Stimulated activated memory B cell treated with anti-CD40 and anti-IgM and Interleukin-4, amounts not matched to agents 10 μg/mL and 1 μg/mL and 100 μg/mL, for 72 hours (primary cell): ENCODE measurements around the gene ZNF839.
"Not testable (repeated sequence)": the region's sequence is repeated elsewhere in the genome, so short reads cannot be mapped to it uniquely, and the experiment has no call there.

ENCODE experiments used
- ATAC-seq: fragments of 150-1000 bp; cut with Tn5 transposase; 2 replicates; pipeline ENCODE4 v1.10.0; 2021
- H3K27ac Mint-ChIP-seq: one replicate; pipeline ENCODE4 v1.8.0; 2022; ENCODE audit warnings: mild to moderate bottlenecking, mixed read lengths
- H3K27me3 Mint-ChIP-seq: one replicate; pipeline ENCODE4 v1.8.0; 2022; ENCODE audit warnings: mixed read lengths
- H3K36me3 Mint-ChIP-seq: one replicate; pipeline ENCODE4 v1.8.0; 2022; ENCODE audit warnings: mixed read lengths
- H3K4me1 Mint-ChIP-seq: one replicate; pipeline ENCODE4 v1.8.0; 2022; ENCODE audit warnings: mixed read lengths
- H3K4me3 Mint-ChIP-seq: one replicate; pipeline ENCODE4 v1.8.0; 2022; ENCODE audit warnings: mild to moderate bottlenecking, moderate library complexity, mixed read lengths
- H3K9me3 Mint-ChIP-seq: one replicate; pipeline ENCODE4 v1.8.0; 2022; ENCODE audit warnings: mixed read lengths

ZNF839 gene

DNA sequence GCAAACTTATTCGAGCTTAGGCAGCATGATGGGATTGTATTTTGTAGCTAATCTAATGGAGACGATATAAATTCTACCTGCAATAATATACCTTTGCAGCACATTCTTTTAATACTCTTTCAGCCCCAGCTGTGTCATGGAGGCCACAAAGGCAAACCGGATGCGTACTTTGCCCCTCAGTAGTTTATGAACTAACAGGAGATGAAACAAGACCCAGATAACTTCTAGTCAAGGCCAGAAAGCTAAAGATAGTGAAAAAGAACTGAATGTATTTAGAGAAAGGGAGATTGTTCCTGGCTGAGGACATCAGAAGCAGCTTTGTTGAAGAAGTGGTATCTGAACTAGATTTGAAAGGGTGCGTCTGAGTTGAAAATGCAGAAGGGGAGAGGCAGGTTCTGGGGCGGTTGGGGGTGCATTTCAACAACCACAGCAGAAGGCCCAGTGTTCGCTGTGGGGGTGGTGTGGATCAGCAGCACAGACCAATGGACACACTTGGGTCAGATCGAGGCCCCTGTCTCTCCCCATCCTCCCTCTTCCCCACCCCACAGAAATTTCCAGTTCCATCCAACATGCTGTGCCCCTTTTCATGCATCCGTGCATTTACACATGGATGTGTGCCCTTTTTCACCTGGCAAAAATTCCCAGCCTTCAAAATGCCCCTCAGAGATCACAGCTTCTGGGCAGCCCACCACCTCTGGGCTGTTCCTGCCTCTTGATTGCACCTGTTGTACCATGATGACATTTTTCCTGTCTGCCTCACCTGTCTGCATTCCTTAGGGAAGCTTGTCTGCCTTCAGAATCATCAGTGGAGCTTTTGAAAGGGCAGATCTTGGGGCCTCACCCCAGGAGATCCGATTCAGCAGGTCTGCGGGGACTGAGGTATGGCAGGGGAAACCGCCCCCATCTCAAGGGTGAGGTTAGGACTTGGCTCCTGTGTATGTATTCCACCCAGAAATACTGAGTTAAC lies 2.2 kb downstream of the ZNF839 start:
- no peak for ATAC-seq
- peak overlapping the region; percentile 93 for H3K27ac Mint-ChIP-seq
- H3K36me3 Mint-ChIP-seq = peaks cover 9% of the 10 kb centered on the region
- no peaks in the 10 kb centered on the region for H3K9me3 Mint-ChIP-seq
- H3K4me3 Mint-ChIP-seq = no peak overlapping the region
- H3K4me1 Mint-ChIP-seq = peaks cover 50% of the 10 kb centered on the region
- H3K27me3 Mint-ChIP-seq = no peaks in the 10 kb centered on the region

DNA sequence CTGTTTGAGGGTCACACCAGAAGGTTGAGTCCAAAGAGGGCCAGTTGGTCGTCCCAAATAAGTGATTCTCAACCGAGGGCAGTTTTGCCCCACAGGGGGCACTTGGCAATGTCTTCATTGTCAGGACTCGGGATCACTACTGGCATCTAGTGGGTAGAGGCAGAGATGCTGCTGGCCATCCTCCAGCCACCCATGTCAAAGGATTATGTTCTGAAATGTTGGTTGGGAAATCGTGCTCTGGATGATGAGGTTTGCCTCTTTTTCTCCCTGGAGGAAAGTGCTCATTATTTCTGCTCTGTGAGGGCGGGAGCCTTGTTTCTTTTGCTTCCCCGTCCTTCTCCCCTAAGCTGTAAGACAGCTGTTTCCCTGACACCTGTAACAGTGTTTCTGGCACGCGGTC lies 3.6 kb downstream of the ZNF839 start:
- no peak overlapping the region for H3K27ac Mint-ChIP-seq
- no peaks in the 10 kb centered on the region for H3K9me3 Mint-ChIP-seq
- no peak overlapping the region for H3K4me3 Mint-ChIP-seq
- H3K36me3 Mint-ChIP-seq = peaks cover 10% of the 10 kb centered on the region
- H3K27me3 Mint-ChIP-seq = no peaks in the 10 kb centered on the region
- no peak for ATAC-seq
- H3K4me1 Mint-ChIP-seq = peaks cover 36% of the 10 kb centered on the region

DNA sequence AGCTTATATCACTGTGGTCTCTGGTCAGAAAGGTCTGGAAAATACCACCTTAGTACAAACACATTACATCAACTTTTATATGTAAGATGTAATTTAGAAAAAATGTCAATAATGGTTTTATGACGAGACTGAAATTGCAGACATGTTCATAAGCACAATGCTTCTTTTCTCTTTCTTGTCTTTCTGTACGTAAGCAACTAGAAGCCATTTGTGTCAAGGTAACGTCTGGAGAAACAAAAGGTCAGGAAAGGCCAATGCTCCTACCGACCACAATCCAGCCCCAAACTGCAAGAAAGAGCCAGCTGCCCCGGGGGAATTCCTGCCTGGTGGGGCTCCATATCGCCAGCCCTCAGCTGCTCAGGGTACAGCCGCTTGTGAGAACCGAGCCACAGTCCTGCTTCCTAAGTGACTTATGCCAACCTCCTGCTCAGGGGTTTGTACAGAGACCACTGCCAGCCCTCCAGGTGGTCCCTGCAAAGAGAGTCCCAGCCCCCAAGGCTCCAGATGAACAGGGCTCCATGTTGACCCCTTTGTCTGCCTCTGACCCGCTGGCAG lies 6.3 kb downstream of the ZNF839 start:
- H3K4me1 Mint-ChIP-seq = peaks cover 13% of the 10 kb centered on the region

DNA sequence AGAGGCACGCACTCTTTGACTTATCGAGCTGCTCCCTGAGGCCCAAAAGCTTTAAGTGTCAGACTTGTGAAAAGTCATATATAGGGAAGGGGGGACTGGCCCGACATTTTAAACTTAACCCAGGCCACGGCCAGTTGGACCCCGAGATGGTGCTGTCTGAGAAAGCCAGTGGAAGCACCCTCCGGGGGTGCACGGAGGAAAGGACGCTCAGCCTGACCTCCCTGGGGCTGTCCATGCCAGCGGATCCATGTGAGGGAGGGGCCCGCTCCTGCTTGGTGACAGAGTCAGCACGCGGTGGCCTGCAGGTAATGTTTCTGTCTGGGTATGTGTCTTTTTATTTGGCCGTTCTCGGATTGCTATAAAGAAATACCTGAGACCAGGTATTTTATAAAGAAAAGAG lies 7.0 kb downstream of the ZNF839 start:
- H3K27ac Mint-ChIP-seq = no peak overlapping the region
- no peak overlapping the region for H3K4me3 Mint-ChIP-seq
- H3K36me3 Mint-ChIP-seq = peaks cover 18% of the 10 kb centered on the region
- no peak for ATAC-seq
- H3K27me3 Mint-ChIP-seq = no peaks in the 10 kb centered on the region
- H3K9me3 Mint-ChIP-seq = no peaks in the 10 kb centered on the region
- peaks cover 13% of the 10 kb centered on the region for H3K4me1 Mint-ChIP-seq

More for the DNA sequence above, 6.3 kb downstream of the ZNF839 start:
- no peak overlapping the region for H3K4me3 Mint-ChIP-seq
- no peak for ATAC-seq
- H3K27me3 Mint-ChIP-seq = no peaks in the 10 kb centered on the region
- H3K9me3 Mint-ChIP-seq = no peaks in the 10 kb centered on the region
- H3K27ac Mint-ChIP-seq = no peak overlapping the region
- H3K36me3 Mint-ChIP-seq = peaks cover 16% of the 10 kb centered on the region

DNA sequence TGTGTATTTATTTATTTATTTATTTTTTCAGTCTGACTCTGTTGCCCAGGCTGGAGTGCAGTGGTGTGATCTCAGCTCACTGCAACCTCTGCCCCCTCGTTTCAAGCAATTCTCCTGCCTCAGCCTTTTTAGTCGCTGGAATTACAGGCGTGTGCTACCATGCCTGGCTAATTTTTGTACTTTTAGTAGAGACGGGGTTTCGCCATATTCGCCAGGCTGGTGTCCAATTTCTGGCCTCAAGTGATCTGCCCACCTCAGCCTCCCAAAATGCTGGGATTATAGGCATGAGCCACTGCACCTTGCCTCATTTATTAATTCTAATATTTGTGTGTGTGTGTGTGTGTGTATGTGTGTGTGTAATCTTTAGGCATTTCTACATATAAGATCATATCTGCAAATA lies 9.8 kb downstream of the ZNF839 start:
- not testable (repeated sequence) for H3K4me1 Mint-ChIP-seq, H3K27me3 Mint-ChIP-seq, H3K9me3 Mint-ChIP-seq, ATAC-seq, H3K27ac Mint-ChIP-seq, H3K4me3 Mint-ChIP-seq
- peaks cover 39% of the 10 kb centered on the region for H3K36me3 Mint-ChIP-seq

DNA sequence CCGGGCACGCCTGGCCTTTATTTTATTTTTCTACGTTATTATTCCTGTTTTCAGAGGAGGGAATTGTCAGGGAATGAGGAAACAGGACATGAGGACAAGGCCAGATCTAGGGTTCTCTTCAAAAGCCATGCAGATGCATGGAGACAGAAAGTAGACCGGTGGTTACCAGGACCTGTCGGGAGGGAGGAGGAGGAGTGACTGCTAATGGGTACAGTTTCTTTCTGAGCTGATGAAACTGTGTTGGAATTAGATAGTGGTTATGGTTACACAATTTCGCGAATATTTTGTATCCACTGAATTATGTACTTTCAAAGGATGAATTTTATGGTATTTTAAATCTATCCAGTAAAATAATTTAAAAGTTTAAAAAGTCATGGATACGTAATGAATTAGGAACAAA lies 11.3 kb downstream of the ZNF839 start:
- Mint-ChIP-seq H3K4me1 (peaks cover 6% of the 10 kb centered on the region), H3K9me3 (no peaks in the 10 kb centered on the region), H3K4me3 (no peak overlapping the region), H3K27me3 (no peaks in the 10 kb centered on the region), H3K27ac (no peak overlapping the region), H3K36me3 (peaks cover 46% of the 10 kb centered on the region)
- ATAC-seq = no peak

DNA sequence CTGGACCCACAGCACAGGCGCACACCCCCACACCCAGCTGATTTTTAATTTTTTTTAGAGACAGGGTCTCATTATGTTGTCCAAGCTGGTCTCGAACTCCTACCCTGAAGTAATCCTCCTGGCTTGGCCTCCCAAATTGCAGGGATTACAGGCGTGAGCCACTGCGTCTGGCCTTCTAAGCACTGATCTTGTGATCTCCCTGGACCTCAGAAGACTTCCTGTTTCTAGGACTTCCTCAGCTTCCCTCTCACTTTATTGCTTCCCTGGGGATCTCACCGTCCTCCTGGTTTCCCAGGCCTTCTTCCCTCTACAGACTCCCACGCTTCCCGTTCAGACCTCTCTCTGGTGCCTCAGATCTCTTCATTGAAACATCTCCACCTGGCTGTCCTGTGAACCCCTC lies 13.8 kb downstream of the ZNF839 start:
- Mint-ChIP-seq H3K36me3 (peaks cover 45% of the 10 kb centered on the region), H3K9me3 (no peaks in the 10 kb centered on the region), H3K27ac (no peak overlapping the region), H3K27me3 (no peaks in the 10 kb centered on the region), H3K4me1 (peaks cover 6% of the 10 kb centered on the region), H3K4me3 (no peak overlapping the region)
- ATAC-seq = no peak

DNA sequence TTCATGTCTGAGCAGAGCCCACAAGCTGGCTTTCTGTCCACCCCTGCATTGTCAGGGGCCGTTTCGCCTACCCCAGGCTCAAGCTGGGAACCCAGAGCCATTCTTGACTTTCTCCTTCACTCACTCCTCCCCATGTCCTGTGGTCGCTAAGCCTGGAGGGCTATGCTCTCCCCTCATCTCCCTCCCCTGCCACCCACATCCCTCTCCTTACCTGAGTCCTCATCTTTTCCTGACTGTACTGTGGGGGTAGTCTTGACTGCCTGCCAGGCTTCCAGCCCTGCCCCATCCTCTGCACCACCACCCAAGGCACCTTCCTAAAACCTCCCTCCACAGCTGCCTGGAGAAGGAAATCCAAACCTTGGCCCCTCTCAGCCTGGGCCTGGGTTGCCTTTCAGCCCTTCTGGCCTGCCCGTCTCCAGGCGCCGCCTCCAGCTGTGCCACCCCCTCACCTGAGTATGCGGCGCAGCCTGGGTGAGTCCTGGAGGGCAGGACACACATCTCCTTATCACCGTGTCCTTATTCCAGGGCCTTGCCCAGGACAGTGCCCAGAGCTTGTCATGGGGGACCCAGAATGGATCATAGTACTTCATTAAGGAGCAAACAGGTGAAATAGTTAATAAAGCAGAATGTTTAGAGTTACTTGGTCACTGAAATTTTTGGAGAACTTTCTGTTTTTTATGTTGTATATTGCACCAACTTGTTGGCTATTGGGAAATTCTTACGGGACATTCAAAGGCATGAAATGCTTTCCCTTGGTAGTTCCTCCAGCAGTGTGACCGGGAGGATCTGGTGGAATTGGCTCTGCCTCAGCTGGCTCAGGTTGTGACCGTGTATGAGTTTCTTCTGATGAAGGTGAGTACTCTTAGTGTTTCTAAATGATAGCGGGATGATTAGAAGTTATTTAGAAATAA lies 14.5 kb downstream of the ZNF839 start:
- Mint-ChIP-seq H3K27ac (no peak overlapping the region), H3K36me3 (peaks cover 46% of the 10 kb centered on the region), H3K27me3 (no peaks in the 10 kb centered on the region), H3K4me3 (no peak overlapping the region), H3K4me1 (peaks cover 6% of the 10 kb centered on the region), H3K9me3 (no peaks in the 10 kb centered on the region)
- ATAC-seq = no peak

DNA sequence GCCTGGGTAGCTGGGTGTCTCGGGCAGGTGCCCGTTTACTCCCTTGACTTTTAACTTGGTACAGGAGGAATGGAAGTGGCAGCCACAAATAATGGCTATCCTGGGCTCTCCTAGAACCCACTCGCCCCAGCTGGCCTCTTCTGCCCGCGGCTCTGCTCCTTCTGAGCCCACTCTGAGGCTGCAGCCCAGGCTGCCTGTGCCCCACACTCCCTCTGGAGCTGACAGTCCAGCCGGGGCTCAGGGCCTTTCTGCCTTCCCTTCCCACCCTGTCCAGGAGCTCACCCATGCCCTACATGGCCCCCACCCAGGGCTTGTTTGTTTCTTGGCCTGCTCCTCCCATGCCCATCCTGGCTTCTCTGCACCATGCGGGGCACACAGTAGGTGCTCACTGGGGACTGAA lies 15.6 kb downstream of the ZNF839 start:
- H3K4me1 Mint-ChIP-seq = peaks cover 6% of the 10 kb centered on the region
- H3K4me3 Mint-ChIP-seq = no peak overlapping the region
- no peaks in the 10 kb centered on the region for H3K27me3 Mint-ChIP-seq
- peaks cover 46% of the 10 kb centered on the region for H3K36me3 Mint-ChIP-seq
- no peak for ATAC-seq
- H3K9me3 Mint-ChIP-seq = no peaks in the 10 kb centered on the region
- H3K27ac Mint-ChIP-seq = no peak overlapping the region

DNA sequence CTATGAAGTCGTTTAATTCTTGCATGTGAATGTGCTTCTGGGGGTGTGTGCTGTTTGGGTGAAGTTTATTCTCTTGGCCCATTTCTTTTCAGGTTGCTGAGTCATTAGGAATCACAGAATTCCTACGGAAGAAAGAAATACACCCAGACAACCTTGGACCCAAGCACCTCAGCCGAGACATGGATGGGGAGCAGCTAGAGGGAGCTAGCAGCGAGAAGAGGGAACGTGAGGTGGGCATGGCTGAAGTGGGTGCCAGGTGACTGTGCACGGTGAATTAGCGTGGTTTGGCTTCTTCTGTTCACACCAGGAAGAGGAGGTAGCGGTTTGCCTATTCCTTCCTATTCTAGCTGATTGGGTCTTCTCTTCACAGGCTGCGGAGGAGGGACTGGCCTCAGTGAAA lies 19.2 kb downstream of the ZNF839 start:
- Mint-ChIP-seq H3K4me3 (no peak overlapping the region), H3K27me3 (no peaks in the 10 kb centered on the region), H3K27ac (no peak overlapping the region), H3K9me3 (no peaks in the 10 kb centered on the region), H3K36me3 (peaks cover 53% of the 10 kb centered on the region), H3K4me1 (peaks cover 6% of the 10 kb centered on the region)
- no peak for ATAC-seq

DNA sequence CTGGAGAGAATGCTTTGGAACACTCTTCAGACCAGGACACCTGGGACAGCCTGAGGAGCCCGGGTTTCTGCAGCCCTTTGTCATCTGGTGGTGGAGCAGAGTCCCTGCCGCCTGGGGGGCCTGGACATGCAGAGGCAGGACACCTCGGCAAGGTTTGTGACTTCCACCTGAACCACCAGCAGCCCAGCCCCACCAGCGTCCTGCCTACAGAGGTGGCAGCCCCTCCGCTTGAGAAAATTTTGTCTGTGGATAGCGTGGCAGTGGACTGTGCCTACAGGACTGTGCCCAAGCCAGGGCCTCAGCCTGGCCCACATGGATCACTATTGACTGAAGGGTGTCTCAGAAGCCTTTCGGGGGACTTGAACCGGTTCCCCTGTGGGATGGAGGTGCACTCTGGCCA lies 22.0 kb downstream of the ZNF839 start:
- H3K36me3 Mint-ChIP-seq = peaks cover 54% of the 10 kb centered on the region
- no peak for ATAC-seq
- H3K27ac Mint-ChIP-seq = no peak overlapping the region
- no peak overlapping the region for H3K4me3 Mint-ChIP-seq
- H3K9me3 Mint-ChIP-seq = no peaks in the 10 kb centered on the region
- peaks cover 5% of the 10 kb centered on the region for H3K4me1 Mint-ChIP-seq
- no peaks in the 10 kb centered on the region for H3K27me3 Mint-ChIP-seq

DNA sequence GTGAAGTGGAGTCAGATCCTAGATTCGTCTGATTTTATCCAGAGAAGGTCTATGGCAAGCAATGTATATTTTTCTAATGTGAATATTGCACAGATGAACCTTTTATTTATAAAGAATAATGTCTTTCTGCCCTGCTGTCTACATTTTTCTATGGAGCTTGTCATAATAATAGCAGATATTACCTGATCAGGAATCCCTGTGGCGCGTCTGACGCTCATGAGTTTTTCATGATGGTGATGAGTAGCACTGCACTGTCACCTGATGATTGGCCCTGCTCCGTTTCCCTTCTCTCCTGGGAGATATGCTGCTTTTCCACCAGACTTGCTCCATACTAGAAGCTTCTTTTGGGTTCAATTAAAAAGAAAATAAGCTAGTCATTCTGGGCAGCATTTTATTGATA lies 22.7 kb downstream of the ZNF839 start:
- Mint-ChIP-seq H3K27ac (no peak overlapping the region), H3K9me3 (no peaks in the 10 kb centered on the region), H3K27me3 (no peaks in the 10 kb centered on the region), H3K4me1 (peaks cover 5% of the 10 kb centered on the region), H3K4me3 (no peak overlapping the region), H3K36me3 (peaks cover 54% of the 10 kb centered on the region)
- ATAC-seq = no peak

DNA sequence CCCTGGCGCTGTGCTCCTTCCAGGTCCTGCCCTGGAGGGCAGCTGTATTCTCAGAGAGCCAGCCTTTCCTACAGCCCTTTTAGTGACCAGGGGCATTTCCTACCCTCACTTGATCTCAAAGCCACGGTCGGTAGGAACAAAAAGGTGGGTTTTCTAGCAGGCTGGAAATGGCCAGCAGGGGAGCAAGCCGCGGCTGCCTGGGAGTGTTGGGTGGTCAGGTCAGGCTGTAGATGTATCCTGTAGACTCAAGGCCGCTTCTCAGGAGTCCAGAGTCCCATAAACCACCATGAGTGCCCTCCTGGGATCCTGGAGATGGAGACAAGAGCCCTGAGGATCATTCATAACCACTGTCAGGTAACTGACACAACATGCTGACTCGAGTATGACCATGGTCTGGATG lies 24.5 kb downstream of the ZNF839 start:
- H3K4me3 Mint-ChIP-seq = no peak overlapping the region
- H3K9me3 Mint-ChIP-seq = no peaks in the 10 kb centered on the region
- H3K36me3 Mint-ChIP-seq = peaks cover 53% of the 10 kb centered on the region
- H3K27ac Mint-ChIP-seq = no peak overlapping the region
- no peak for ATAC-seq
- peaks cover 5% of the 10 kb centered on the region for H3K4me1 Mint-ChIP-seq
- no peaks in the 10 kb centered on the region for H3K27me3 Mint-ChIP-seq

DNA sequence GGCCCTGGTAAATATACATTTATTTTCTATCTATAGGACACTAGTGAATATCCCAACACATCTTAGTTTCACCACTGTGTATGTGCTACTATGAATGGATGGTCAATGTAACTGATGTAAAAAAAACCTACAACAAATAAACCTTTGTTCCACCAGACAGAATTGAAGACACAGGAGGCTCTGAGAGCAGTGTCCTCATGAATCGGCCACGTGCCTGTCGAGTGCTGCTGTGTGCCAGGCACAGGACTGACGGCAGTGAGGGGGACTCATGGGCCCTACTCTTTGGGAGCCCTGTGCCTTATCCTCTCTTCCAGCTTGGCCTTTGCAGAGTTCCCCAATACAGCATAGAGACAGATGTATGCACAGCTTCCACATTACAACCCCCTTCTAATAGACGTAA lies 24.9 kb downstream of the ZNF839 start:
- Mint-ChIP-seq H3K27me3 (no peaks in the 10 kb centered on the region), H3K9me3 (no peaks in the 10 kb centered on the region), H3K4me3 (no peak overlapping the region), H3K36me3 (peaks cover 56% of the 10 kb centered on the region), H3K4me1 (peaks cover 5% of the 10 kb centered on the region), H3K27ac (peak overlapping the region; percentile 64)
- ATAC-seq = no peak

DNA sequence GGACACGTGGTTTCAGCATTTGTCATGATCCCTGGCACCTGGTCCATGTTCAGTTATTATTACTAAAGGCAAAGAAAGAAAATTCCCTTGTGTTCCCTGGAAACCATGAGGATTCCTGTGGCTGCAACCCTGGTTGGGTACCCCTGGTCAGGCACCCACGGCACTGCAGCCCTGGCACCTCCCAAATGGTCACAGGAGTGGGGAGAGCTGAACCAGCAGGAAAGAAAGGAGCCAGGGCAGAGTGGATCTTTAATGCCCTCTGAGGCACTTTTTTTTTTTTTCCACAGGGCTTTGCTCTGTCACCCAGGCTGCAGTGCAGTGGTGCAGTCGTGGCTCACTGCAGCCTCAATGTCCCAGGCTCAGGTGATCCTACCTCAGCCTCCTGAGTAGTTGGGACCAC lies 25.7 kb downstream of the ZNF839 start:
- Mint-ChIP-seq H3K4me3 (no peak overlapping the region), H3K9me3 (no peaks in the 10 kb centered on the region), H3K36me3 (peaks cover 61% of the 10 kb centered on the region), H3K27ac (peak overlapping the region; percentile 64), H3K4me1 (peaks cover 5% of the 10 kb centered on the region), H3K27me3 (no peaks in the 10 kb centered on the region)
- ATAC-seq = no peak
